ENCODE measurements around the gene NXPE4.

DNA sequence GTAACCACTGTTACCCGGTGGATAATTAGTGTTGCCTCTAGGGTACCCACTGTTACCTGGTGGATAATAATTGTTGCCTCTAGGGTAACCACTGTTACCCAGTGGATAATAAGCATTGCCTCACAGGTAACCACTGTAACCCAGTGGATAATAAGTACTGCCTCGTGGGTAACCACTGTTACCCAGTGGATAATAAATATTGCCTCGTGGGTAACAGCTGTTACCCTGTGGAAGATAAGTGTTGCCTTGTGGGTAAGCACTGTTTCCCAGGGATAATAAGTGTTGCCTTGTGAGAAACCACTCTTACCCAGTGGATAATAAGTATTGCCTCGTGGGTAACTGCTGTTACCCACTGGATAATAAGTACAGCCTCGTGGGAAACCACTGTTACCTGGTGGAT lies 9.3 kb upstream of the NXPE4 start:
- TF ChIP-seq HMG20A (CRISPR knock-in tag; conservative IDR thresholded peaks at IDR 0.05) (no peak), TARDBP (IDR thresholded peaks at IDR 0.05) (no peak), WHSC1 (IDR thresholded peaks at IDR 0.05; ENCODE audit: low read length) (no peak), ZNF280B (CRISPR knock-in tag; IDR thresholded peaks at IDR 0.05) (no peak), MYNN (IDR thresholded peaks at IDR 0.05) (no peak), MYNN (CRISPR knock-in tag; IDR thresholded peaks at IDR 0.05) (no peak), EZH2 (IDR thresholded peaks at IDR 0.05; ENCODE audit: borderline replicate concordance, low read depth, low read length) (no peak), TAF1 (IDR thresholded peaks at IDR 0.05; ENCODE audit: control insufficient read depth, extremely low read depth, insufficient read depth, low read length, severe bottlenecking) (no peak), ATF4 (CRISPR knock-in tag; IDR thresholded peaks at IDR 0.05) (no peak), PCBP2 (IDR thresholded peaks at IDR 0.05; ENCODE audit: low read depth, low read length, poor library complexity, severe bottlenecking) (no peak), KHSRP (IDR thresholded peaks at IDR 0.05) (no peak)

Measured in K562 (cell line).